AG08395 (cell line): ENCODE measurements around the gene NANOS3.
"Not testable (repeated sequence)": the region's sequence is repeated elsewhere in the genome, so short reads cannot be mapped to it uniquely, and the experiment has no call there.

ENCODE experiments used
- DNase-seq: peaks from one replicate; pipeline ENCODE4 v3.0.0; 2012; ENCODE audit warnings: mixed read lengths, low spot score

The NANOS3 gene

DNA sequence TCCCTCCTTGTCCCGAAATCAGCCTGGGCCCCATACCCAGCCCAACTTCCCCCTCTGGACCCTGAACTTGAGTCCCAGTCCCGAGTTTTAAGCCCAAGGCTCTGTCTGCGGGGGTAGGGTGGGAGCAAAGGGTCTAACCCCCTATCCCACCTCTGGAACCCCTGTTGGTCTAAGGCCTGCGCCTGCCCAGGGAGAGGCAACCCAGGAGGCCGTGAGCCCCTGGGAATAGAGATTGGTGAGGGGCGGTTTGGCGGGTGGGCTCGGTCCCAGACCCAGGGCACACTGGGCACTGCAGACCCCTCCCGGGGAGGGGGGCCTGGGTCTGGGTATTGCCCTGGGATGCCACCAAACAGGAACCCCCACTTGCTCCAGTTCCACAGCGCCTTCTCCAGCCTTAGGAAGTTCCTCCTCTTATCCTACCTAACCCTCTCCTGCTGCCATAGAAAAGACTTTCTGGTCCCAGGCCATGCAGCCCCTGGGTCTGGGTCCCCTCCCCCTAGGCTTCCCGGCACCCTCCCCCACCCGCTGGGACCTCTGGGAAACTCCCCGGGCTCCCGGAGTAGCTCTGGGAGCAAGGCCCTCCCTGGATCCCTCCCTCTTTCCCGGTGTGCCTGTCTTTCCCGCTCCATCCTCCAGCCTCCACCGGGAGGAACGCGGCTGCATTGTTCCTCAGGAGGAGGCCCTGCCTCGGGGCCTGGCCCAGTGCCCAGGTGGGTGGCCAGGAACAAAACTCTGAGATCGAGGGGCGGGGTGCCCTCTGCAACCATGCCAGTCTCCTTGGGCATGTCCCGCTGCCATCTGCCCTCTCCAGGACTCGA lies 33.6 kb upstream of the NANOS3 start:
- no peak for DNase-seq

DNA sequence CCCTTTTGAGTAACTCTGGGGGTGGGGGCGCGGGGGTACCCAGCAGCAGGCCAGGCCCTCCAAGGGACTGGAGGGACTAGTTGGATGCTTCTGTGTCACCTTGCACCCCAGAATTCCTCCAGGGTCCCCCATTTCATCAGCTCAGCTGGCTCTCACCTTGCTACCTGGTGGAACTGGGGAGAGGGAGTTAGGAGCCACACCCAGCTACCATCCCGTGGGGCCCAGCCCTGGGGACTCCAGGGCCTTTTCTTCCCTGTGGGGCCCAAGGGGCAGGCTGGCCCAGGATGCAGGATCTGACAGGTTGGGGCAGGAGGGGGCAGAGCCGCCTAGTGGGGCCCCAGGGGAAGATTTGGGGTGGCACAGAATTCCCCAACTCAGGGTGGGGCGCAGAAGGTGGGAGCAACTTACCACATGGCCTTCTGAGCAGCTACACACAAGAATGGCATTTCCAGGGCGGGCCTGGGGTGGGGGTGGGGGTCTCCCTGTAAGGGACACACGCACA lies 32.8 kb upstream of the NANOS3 start:
- no peak for DNase-seq

- peak; percentile 90 for DNase-seq
These were observed 30.2 kb upstream of the NANOS3 start for GRCh38 chr19:13846557-13847406.

DNA sequence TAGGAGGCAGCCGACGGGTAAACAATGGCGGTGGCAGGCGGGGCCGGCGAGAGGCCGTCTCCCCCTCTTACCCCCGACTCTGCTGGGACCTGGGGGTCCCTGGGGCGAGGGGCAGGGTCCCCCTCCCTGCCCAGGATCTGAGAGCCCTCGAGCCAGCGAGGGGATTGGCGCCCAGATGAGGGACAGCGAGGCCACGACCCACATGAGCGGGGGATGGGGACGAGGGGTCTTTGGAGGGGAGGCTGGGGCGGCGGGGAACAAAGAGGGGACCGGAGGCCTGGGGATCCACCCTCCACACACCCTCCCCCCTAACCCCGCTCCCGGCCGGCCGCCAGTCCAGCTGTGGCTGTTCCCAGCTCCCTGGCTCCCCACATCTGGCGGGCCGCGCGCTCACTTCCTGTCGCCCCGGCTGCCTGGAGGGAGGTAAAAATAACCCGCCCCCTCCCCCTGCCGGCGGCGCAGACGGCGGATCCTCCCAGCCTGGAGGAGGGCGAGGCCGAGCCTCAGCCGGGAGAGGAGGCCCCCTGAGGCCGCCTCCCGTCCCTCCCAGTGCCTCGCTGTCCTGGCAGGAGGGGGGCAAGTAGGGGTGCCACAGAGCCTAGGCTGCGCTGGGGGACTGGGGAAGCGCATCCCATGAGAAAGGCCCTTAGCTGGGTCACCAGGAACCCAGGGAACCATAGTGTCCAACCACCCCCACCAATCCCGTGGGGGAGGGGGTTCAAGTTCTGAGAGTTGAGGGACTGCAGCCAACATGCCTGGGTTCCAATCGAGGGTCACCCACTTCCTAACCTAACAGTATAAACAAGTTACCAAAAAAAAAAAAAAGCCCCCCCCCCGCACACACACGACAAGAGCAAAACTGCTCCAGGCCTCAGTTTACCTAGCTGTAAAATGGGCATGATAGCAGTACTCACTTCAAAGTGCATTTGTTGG lies 29.3 kb upstream of the NANOS3 start:
- DNase-seq: peak; percentile 83

- DNase-seq: no peak
These were observed 28.6 kb upstream of the NANOS3 start for GRCh38 chr19:13848340-13848677.

DNA sequence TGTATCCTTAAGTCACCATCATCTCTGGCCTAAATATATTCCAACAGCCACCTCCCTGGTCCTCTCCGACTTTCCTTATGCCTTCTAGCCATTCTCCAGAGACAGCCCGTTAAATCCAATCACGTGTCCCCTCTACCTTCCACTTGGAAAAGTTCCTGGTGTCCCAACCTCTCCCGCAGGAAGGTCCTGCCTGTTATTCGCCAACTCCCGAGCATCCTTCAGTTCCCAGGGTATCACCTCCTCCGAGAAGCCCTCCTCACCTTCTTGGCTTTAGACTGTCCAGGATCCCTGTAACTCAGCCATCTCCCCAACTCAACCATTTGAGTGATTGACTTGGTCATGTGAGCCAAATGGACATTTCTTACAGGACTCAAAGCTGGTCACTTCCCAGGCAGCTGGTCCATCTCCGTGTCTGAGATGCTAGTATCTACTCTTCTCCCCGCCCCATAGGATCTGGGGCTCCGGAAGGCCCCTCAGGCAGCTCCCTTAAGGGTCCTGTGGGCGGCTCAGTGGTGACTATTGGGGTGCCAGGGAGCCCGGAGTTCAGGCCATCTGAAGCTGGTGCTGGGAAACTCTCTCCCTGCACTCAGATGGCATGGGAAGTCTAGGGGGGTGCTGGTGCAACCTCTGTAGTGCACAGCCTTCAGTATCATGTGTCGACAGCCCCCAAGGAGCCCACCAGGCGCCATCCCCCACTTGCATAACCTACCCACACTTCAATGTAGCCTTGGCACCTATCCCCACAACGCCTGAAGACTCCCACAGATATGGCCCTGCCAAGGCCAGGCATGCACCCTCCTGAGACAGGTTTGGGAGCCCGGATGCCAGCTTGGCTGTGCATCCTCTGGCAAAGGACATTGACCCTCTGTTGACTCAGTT lies 27.9 kb upstream of the NANOS3 start:
- no peak for DNase-seq

- DNase-seq: peak; percentile 68
These were observed 26.7 kb upstream of the NANOS3 start for GRCh38 chr19:13849991-13850909.

DNA sequence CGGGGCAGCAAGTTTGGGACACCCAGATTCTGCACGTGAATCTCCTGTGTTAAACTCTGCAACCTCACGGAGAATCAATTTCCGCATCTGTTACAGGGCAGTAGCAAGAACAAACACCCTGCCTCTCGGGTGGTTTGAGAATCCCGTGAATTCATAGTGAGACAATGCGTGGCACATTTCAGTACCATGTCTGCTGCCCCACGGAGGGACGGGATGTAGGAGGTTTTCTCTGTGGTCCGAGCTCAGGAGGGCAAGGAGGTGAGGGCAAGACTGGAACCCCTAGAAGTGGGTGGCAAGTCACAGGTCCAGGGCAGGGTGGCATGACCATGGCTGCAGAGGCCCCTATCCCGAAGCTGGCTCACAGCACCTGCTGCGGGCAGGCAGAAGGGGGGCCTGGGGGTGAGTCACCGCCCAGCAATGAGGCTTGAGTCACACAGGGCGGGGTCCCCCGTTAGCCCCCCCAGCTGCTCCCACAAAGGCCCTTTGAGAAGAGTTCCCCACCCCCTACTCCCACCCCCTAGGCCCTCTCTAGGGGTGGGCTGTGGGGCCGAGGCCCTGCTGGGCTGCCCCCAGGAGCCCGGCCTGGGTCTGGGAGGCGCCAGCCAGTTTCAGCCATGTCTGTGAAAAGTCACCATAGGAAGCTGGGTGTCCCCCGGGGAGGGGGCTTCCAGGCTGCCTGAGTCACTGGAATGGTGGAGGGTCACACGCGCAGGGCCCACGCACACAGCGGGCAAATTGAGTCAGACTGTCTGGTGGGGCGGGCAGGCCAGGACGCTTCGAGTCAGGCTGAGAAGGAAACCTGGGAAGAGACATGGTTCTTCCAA lies 25.8 kb upstream of the NANOS3 start:
- peak; percentile 88 for DNase-seq

- DNase-seq: not testable (repeated sequence)
These were observed 25.2 kb upstream of the NANOS3 start for GRCh38 chr19:13851734-13852114.

GRCh38 chr19:13852171-13852707 lies 24.7 kb upstream of the NANOS3 start:
- DNase-seq: not testable (repeated sequence)

DNA sequence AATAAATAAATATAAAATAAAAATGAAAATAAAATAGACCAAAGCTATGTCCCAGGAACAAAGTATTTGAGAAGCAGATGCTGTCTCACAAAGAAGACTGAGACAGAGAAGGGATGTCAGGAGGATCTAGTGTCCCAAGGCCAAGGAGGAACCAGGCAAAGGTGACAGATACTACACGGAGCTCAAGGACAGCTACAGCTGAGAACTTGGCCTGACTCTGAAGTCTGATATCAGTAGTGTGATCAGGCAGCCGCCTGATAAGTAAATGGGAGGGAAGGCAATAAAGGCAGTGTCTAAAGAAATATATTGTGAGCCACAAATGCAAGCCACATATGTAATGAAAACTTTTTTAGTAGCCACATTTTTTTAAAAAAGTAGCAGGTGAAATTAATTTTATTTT lies 20.4 kb upstream of the NANOS3 start:
- DNase-seq: no peak

- DNase-seq: no peak
These were observed 17.5 kb upstream of the NANOS3 start for GRCh38 chr19:13859361-13859880.

DNA sequence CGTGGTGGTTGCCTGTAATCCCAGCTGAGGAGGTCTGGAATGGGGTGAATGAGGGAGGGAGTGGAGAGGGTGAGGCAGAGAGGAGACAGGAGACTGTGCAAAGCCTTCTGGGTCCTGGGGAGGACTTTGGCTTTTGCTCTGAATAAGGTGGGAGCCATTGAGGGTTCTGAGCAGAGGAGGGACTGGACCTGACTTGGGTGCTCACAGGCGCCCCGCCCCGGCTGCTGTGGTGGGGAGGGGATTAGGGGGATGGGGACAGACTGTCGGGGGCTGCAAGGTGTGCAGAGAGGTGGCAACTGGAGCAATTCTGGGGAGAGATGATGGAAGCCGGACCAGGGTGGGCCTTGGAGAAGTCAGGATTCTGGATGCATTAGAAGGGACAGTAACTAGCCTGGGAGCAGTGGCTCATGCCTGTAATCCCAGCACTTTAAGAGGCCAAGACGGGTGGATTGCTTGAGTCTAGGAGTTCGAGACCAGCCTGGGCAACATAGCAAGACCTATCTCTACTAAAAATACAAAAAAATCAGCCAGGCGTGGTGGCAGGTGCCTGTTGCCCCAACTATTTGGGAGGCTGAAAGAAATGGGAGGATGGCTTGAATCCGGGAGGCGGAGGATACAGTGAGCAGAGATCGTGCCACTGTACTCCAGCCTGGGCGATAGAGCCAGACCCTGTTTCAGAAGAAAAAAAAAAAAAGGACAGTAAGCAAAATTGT lies 16.1 kb upstream of the NANOS3 start:
- no peak for DNase-seq

- no peak for DNase-seq
These were observed 15.6 kb upstream of the NANOS3 start for GRCh38 chr19:13861392-13861713.

GRCh38 chr19:13861714-13862531 lies 15.0 kb upstream of the NANOS3 start:
- DNase-seq: peak; percentile 97

DNA sequence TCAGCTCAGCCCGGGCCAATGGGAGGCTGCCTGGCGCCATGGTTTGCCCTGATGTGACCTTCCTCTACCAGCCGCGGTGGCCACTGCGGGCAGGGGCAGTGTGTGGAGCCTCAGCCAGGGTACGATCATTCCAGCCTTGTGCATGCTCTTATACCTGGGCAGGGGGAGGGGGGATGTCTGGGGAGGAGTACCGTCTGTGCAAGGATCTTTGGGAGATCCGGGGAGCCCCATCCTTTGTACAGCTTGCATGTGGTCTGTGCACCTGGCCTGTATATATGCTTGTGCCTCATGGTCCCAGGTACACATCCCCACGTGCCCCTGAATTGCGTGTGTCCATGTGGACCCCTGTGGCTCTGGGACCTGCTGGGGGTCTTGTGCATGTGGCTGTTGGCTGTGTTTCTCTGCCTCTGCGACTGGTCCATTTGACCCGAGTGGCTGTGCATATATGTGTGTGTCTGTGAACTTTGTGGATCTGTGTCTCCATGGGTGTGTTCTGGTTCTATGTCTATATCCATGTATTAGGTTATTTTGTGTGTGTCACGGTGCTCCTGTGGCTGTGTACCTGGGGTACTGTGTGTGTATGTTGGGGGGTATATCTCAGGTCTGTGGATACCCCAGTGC lies 12.8 kb upstream of the NANOS3 start:
- DNase-seq: no peak
